Measurements from ENCODE around the gene SPTBN1.

GRCh38 chr2:54706622-54707021, 250.5 kb downstream of the SPTBN1 start:
- TF ChIP-seq CTCF (IDR thresholded peaks at IDR 0.05; ENCODE audit: poor library complexity) (no peak), EZH2 (IDR thresholded peaks at IDR 0.05; ENCODE audit: borderline replicate concordance) (no peak)
